Activated CD8-positive, alpha-beta memory T cell treated with anti-CD3 and anti-CD28 coated beads for 36 hours (primary cell): ENCODE data around the gene BTNL8. TPM values are rescaled to one million over a fixed set of nuclear protein-coding genes. Genes with fewer than 3 reads are reported as not detected.

Experiments
- CTCF ChIA-PET: fragments of 350-600 bp; sonication (Branson Sonifier 250); formaldehyde crosslinking; loops from one replicate; lab custom pipeline; 2021; ENCODE audit warnings: antibody characterized with exemption; lab: Charles Lee
- POLR2A ChIA-PET: fragments of 350-600 bp; sonication (Branson Sonifier 250); formaldehyde crosslinking; loops from one replicate; lab custom pipeline; 2021; ENCODE audit warnings: antibody characterized with exemption; lab: Charles Lee
- total RNA-seq, 2 experiments: library from RNA; stranded (reverse); gene quantifications; one replicate each; pipeline ENCODE4 v1.2.3, GENCODE V29; 2021

The BTNL8 gene, protein sequence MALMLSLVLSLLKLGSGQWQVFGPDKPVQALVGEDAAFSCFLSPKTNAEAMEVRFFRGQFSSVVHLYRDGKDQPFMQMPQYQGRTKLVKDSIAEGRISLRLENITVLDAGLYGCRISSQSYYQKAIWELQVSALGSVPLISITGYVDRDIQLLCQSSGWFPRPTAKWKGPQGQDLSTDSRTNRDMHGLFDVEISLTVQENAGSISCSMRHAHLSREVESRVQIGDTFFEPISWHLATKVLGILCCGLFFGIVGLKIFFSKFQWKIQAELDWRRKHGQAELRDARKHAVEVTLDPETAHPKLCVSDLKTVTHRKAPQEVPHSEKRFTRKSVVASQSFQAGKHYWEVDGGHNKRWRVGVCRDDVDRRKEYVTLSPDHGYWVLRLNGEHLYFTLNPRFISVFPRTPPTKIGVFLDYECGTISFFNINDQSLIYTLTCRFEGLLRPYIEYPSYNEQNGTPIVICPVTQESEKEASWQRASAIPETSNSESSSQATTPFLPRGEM
- not detected for total RNA-seq

DNA sequence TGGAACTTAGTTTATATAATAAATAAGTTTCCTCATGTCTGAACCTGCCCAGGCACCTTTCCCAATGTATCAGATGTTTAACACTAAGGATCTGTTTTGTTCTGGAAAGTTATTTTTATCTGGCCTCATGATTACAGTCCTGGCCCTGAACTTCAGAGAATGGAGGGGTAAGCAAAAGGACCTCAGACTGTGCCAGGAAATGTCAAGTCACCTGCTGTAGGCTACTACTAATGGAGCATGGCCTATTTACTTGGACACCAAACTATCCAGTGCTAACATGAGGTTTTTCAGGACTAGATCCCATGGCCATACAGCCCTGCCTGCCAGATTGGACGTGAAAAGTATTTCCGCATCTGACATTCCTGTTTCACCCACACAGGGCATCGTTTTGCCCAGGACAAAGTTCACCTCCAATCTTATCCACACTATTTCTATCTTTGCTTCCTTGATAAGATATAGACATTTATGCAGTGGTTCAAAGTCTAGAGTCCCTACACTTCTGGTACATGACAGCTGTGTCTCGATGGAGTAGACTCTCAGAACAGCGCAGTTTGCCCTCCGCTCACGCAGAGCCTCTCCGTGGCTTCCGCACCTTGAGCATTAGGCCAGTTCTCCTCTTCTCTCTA, at the start of gene BTNL8:
Gene BTNL8 (plus strand): TSS at position 539 of the 626 bp plus-strand sequence. CDS start 152 bp downstream, outside the sequence.
- POLR2A ChIA-PET = no interaction called here
- CTCF ChIA-PET = no interaction called here

DNA sequence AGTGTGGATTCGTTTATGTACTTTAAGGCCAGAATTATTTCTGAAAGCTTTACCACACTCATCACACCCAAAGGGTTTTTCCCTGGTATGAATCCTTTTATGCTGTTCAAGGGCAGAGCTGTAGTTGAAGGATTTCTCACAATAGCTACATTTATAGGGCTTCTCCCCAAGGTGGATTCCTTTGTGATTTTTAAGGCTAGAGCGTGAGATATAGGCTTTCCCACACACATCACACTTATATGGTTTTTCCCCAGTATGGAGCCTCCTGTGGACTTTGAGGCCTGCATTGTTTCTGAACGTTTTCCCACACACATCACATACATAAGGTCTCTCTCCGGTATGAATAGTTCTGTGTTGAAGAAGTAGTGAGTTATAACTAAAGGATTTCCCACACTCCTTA, 49.1 kb upstream of the BTNL8 start:
- ChIA-PET POLR2A (no interaction called here), CTCF (interaction anchor here (1.8 kb wide), 1 partner anchor 20 kb away, joined by 4 read pairs; no protein-coding TSS in a partner anchor)

DNA sequence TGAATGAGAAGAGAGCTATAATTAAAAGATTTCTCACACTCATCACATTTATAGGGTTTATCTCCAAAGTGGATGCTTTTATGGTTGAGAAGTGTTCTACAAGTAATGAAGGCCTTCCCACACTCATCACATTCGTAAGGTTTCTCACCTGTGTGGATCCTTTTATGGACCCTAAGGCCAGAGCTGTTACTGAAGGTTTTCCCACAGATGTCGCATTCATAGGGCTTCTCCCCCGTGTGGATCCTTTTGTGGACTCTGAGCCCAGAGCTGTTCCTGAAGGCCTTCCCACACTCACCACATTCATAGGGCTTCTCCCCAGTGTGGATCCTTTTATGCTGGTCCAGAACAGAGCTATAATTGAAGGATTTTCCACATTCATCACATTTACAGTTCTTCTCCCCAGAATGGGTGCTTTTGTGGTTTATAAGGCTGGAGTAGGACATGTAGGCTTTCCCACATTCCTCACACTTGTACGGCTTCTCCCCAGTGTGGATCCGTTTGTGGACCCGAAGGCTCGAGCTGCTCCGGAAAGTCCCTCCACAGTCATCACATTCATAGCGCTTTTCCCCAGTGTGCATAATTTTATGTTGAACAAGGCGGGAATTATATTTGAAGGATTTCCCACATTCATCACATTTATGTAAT, 48.4 kb upstream of the BTNL8 start:
- ChIA-PET POLR2A (interaction anchor here (0.5 kb wide), 1 partner anchor 10 kb away, joined by 4 read pairs; no protein-coding TSS in a partner anchor), CTCF (interaction anchor here (1.8 kb wide), 1 partner anchor 20 kb away, joined by 4 read pairs; no protein-coding TSS in a partner anchor)

DNA sequence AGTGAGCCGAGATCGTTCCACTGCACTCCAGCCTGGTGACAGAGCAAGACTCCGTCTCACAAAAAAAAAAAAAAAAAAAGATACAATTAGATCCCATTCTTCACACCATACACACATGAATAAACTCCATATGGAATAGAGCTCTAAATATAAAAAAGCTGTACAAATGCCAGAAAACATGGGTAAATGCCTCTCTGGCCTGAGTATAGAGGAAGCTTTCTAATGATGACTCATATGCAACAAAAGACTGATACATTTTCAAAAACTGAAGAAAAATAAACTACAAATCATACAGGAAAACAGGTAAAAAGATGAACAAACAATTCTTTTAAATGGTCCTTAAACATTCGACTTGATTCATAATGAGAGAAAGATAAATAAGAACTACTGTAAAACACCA, 46.5 kb upstream of the BTNL8 start:
- ChIA-PET POLR2A (no interaction called here), CTCF (no interaction called here)

DNA sequence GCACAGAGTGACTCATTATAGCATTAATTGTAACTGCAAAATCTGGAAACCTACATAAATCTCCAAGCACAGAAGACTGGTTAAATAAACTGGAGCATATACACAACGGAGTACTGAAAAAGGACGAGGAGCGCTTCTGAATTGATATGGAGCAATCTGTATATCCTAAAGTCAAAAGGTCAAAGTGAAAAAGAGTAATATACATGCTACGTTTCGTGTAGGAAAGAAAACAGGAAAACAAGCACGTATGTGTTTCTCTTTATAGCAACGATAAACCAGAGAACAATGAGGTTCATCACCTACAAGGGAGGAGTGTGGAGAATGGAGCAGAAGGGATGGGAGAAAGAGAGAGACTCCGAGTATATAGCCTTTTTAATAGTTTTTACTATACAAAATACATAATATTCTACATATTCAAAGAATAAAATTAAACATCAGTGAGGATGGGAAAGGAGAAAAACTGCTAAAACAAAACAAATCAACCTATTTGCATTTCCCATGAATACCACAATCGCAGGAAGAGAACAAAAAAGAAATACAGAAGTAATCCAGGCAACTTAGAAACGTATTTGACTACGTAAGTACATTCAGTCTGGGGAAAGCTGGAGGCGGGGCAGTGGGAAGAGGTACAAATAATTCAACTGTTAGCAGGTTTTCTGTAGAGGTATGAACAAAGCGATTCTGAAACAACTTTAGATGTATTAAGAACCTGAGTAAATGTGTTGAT, 45.7 kb upstream of the BTNL8 start:
- ChIA-PET POLR2A (no interaction called here), CTCF (no interaction called here)

DNA sequence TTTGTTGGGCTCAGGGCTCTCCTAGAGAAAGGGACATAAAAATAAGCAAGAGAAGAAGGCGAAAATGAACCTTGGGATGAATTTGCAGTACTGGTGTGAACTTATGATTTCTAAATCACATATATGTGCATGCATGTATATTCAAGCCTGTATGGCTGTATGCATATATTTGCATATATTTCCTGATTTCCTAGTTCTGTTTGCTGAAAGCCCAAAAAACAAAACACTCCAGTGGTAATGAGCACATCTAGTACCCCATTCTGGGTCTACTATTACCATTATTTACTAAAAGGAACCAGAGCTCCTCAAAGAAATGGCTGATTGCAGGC, 45.1 kb upstream of the BTNL8 start:
- POLR2A ChIA-PET = no interaction called here

DNA sequence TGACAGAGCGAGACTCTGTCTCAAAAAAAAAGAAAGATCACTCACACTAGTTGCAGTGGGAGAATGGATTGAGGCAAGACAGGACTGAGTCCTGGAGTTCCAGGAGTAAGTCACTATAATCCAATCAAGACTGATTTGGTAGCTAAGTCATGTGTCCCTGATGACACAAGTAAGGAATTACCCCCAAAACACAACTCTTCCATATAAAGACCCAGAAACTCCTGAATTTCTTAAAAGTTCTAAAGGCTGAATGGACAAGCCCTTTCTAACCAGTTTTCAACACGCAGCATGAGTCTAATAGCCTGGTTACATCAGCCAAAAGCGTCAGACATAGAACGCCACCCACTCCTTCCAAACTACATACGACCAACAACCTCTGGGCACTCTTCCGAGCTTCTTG, 40.4 kb upstream of the BTNL8 start:
- ChIA-PET CTCF (interaction anchor here (0.8 kb wide), 1 partner anchor 74 kb away, joined by 3 read pairs; no protein-coding TSS in a partner anchor), POLR2A (no interaction called here)

More for the DNA sequence above, 45.1 kb upstream of the BTNL8 start:
- CTCF ChIA-PET = no interaction called here

DNA sequence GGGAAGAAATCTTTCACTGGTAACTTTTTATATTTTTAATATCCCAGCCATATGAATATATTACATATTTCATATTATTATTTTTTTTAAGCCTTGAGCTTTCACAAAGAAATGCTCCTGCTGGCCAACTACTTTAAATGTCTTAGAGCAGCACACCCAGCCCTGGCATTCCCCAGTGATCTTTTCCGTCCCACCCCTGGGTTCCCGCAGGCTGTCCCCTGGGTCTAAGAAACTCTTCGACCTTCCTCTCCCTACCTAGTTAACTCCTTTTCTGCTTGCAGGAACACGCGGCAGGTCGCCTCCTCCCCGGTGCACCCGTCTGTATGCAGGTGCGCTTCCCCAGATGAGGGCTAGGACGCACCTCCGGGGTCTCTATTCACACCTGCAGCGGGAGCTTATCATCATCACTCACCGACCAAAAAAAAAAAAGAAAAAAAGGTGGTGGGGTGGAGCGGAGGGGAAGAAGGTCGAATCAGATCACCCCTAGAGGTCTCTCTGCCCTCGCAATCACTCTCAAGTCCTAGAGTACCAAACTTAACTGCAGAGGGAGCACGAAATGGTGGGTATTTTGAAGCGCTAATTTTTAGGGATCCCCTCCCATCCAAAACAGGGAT, 38.6 kb upstream of the BTNL8 start:
- ChIA-PET POLR2A (interaction anchor here (0.5 to 1.3 kb wide), 12 partner anchors 10 to 1780 kb away, joined by 3 to 7 read pairs (median 4); no protein-coding TSS in a partner anchor), CTCF (interaction anchor here (0.6 to 2.1 kb wide), 5 partner anchors 10 to 295 kb away, joined by 3 to 8 read pairs (median 6); partner anchors contain the start of gene MGAT1)

DNA sequence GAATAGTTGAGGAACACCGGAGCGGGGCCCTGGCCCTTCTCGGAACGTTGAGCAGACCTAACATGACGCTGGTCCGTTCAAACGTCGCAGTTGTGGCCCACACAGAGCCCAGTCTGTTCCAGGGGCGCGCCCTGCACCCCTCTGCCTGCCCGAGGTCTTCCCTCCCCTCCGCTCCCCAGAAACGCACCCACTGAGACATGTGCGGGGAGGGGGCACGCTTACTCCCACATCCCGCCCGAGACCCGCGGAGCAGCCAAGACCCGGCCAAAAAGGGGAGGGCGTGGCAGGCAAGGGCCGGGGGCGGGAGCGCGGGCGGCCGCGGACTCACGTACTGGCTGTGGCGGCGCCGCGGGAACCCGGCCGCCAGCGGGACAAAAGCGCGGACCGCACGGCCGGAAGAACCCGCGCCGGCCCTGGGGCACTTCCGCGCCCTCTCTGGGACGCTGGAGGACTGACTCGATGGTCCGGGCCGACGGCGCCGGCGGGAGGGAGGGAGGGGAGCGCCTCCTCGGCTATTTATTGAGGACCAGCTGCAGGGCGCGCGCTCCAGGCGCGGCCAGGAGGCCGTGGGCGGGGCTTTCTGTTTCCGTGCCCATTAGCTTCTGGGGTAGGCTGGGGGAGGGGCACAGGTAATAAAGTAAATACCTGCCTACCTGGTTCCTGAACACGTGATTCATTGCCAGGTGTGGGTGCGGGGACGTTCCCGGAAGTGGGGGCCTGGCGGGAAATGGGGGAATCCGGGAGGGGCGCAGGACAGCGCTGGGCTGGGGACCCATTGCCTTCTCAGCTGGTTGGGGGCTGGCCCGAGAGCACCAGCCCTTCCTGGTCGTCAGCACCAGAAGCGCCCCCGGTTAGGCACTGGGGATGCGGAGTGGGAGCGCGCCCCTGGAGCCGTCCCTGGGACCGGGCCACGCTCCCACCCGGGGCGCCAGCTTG, 37.8 kb upstream of the BTNL8 start, which contains the start of gene ZFP62:
Gene ZFP62 (minus strand): TSS at position 390 of the 936 bp plus-strand sequence. CDS start 57 bp downstream, at position 333.
- CTCF ChIA-PET = interaction anchor here (0.9 to 2.1 kb wide), 4 partner anchors 9 to 72 kb away, joined by 3 to 8 read pairs (median 5); no protein-coding TSS in a partner anchor
- POLR2A ChIA-PET = interaction anchor here (1.0 to 1.4 kb wide), 4 partner anchors 30 to 58 kb away, joined by 3 to 6 read pairs (median 4); no protein-coding TSS in a partner anchor

DNA sequence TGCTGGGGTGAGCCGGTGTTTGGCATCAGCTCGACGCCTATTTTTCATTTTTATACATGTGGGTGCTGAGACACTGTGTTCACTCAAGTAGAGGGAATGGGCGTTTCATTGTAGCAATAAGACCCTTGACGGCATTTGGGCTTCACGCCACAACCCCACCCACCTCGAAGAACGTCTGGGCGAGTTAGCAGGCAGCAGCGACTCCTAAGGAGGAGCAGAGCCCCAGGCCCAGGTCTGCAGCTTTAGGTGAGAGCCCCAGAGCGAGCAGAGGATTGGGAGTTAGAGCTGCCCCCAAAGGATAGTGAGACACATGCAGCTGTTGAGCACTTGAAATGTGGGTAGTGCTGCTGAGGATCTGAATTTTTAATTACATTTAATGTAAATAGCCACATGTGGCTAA, 36.3 kb upstream of the BTNL8 start:
- POLR2A ChIA-PET = no interaction called here
- CTCF ChIA-PET = no interaction called here

DNA sequence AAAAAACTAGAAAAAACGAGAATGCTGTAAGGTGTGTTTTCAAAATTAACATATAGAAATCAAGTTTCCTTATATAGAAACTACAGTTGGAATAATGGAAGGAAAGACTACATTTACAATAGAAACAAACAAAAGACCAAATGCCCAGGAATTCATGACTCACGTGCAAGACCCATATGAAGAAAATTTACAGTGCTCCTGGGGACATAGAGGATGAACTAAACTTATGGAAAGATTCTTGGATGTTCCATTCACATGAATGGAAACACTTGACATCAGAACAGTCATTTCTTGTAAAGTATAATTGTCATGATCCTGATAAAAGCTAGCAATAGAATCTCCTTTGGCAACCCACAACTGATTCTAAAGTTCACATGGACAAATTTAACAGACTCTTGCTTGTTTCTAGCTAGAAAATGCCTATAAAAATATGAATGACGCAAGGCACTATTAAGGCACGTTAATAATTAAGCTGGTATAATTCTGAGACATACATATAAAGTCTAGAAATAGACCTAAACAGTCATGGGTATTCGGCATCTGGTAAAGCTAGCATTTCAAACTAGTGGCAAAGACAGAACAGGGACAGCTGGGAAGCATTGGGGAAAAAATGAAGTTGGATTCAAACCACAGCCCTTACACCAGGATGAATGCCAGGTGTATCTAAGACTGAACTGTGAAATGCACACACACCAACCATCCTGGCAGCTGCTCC, 32.8 kb upstream of the BTNL8 start:
- POLR2A ChIA-PET = no interaction called here
- CTCF ChIA-PET = interaction anchor here (0.9 kb wide), 1 partner anchor 147 kb away, joined by 3 read pairs; no protein-coding TSS in a partner anchor

DNA sequence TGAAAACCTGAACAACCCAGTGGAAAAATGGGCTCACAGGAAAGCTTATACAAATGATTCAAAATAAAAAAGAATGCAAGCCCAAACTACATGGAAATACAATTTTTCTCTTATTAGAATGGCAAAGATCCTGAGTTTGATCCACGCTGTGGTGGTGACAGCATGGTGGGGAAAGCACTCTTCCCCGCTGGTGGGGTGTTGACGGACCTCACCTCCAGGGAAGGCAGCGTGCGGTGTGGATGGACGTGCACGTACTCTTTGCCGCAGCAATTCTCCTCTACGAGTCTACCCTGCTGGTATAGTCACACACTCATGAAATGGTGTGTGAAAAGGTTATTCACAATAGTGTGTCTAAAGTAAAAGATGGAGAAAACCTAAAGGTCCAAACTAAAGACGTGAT, 32.0 kb upstream of the BTNL8 start:
- CTCF ChIA-PET = interaction anchor here (0.9 kb wide), 1 partner anchor 148 kb away, joined by 3 read pairs; no protein-coding TSS in a partner anchor
- POLR2A ChIA-PET = no interaction called here

DNA sequence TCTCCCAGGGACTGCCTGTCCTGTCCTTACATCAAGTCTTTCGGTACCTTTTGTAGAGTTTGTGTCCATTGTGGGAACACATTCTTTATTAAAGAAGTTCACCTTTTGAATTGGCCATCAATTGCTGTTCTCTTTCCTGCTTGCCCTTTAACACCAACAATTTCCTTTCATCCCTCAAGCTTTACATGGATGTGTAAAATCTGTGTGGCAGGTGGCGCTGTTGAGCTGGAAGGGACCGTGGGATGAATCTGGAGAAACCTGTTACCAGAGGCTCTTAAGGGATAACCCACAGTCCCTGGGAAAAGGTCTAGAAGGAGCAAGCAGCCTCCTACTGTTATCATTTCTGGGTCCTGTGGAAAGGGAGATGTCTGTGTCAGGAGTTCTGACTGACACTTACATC, 30.0 kb upstream of the BTNL8 start:
- POLR2A ChIA-PET = no interaction called here
- CTCF ChIA-PET = interaction anchor here (1.9 to 2.0 kb wide), 2 partner anchors 8 to 39 kb away, joined by 5 to 6 read pairs; partner anchors contain the start of gene ZFP62

DNA sequence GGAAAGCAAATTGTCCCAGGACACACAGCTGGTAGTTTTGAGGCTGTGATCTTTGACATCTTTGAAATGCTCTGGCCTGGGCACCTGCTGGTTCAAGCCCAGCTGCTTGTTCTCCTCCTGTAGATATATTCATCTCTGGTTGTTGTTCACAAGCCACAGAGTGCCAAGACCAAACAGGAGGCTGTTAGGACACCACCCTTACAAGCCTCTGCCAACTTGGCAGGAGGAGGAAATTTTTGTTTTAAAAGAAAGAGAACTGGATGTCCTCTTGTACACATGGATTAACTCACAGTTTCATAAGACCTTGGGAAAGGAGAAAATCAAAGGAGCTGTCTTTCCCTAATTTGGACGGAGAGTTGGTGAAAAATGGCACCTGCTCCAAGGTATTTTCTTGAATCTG, 29.4 kb upstream of the BTNL8 start:
- POLR2A ChIA-PET = no interaction called here
- CTCF ChIA-PET = interaction anchor here (1.9 to 2.0 kb wide), 2 partner anchors 9 to 40 kb away, joined by 5 to 6 read pairs; partner anchors contain the start of gene ZFP62

DNA sequence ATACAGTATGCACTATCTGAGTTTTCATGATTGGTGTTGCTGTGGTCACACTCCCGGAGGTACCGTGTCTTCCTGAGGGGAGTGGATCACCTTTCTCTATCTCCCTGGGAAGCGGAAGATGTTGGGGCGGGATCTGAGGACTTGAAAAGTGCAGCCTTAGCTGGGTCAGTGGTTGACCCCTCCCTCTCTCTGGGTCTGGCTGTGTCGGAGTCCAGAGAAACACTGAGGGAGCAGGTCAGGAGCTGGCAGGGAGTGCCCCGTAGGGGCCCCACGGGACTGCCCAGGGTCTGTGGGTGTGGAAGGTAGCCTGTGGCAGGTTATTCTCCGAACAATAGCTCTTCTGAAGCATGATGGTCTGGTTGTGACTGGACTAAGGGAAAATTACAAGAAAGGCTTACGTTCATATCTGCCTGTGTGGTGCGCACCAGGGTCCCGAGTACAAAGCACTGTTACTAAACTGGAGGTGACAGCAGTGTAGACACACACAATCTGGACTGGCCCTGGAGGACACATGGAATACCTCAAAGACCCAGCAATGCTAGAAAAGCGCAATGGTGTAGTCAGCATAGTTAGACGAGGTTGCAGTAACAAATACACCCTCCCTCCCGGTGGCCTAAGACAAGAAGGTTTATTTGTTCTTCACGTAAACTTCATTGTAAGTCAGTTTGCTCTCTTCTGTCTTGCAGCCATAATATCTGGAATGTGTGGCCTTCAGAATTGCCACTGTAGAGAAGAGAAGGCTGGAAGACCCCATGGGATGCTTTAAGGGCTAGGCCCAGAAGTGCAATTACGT, 28.5 kb upstream of the BTNL8 start:
- ChIA-PET POLR2A (no interaction called here), CTCF (interaction anchor here (1.9 to 2.0 kb wide), 2 partner anchors 10 to 40 kb away, joined by 5 to 6 read pairs; partner anchors contain the start of gene ZFP62)
